SJCRH30 (cell line): ENCODE results near the gene NBEA. TPM values are rescaled to one million over a fixed set of nuclear protein-coding genes. Genes with fewer than 3 reads are reported as not detected.
A peak's percentile ranks its signal among the peaks of the same experiment; 100 is the strongest.
"Not testable (repeated sequence)": the region's sequence is repeated elsewhere in the genome, so short reads cannot be mapped to it uniquely, and the experiment has no call there.

ENCODE experiments used
- DNase-seq, 2 experiments: peaks; one replicate each; pipeline ENCODE4 v3.0.0-alpha.2; 2015 to 2020
- H3K27ac ChIP-seq: fragments of 250-450 bp; sonication (Bioruptor Pico); 2 replicates; pipeline ENCODE4 v1.5.1; 2020; ENCODE audit warnings: mild to moderate bottlenecking, moderate library complexity
- H3K27me3 ChIP-seq: fragments of 250-450 bp; sonication (Bioruptor Pico); 2 replicates; pipeline ENCODE4 v1.5.1; 2020; ENCODE audit warnings: mild to moderate bottlenecking, moderate library complexity
- H3K36me3 ChIP-seq: fragments of 250-450 bp; sonication (Bioruptor Pico); 2 replicates; pipeline ENCODE4 v1.5.1; 2020; ENCODE audit warnings: mild to moderate bottlenecking, moderate library complexity
- H3K4me1 ChIP-seq: fragments of 250-450 bp; sonication (Bioruptor Pico); 2 replicates; pipeline ENCODE4 v1.5.1; 2020; ENCODE audit warnings: mild to moderate bottlenecking, moderate library complexity
- H3K4me3 ChIP-seq: fragments of 250-450 bp; sonication (Bioruptor Pico); 2 replicates; pipeline ENCODE4 v1.5.1; 2020; ENCODE audit warnings: mild to moderate bottlenecking, moderate library complexity
- H3K9me3 ChIP-seq: fragments of 250-450 bp; sonication (Bioruptor Pico); replicated peaks from 2 replicates; pipeline ENCODE4 v1.5.1; 2020; ENCODE audit warnings: mild to moderate bottlenecking, moderate library complexity
- total RNA-seq: library from RNA; depleted of rRNA; stranded (reverse); fragments of >200 nt; shearing (Covaris generic); gene quantifications from 2 replicates; pipeline ENCODE4 v1.2.3, GENCODE V29; 2014

The NBEA gene
- total RNA-seq, 1 experiment from 2014 or later, result 5.3 TPM

DNA sequence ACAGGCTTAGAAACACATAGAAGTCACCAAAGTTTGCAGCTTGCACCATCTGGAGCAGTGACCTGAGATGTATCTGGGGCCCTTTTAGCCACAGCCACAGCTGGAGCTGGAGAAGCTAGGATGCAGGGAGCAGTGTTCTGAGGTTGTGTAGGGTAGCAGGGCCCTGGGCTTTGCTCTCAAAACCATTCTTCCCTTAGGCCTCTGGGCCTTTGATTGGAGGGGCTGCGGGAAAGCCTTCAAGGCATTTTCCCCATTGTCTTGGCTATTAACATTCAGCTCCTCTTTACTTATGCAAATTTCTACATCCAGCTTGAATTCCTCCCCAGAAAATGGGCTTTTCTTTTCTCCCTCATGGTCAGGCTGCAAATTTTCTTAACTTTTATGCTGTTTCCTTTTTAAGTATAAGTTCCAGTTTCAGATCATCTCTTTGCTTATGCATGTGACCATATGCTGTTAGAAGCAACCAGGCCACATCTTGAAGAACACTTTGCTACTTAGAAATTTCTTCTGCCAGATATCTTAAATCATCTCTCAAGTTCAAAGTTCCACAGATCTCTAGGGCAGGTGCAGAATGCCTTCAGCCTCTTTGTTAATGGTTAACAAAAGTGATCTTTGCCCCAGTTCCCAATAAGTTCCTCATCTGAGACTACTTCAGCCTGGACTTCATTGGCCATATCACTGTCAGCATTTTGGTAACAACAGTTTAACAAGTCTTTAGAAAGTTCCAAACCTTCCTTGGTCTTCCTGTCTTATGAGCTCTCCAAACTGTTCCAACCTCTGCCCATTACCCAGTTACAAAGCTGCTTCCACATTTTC lies 48.5 kb downstream of the NBEA start:
- H3K9me3 ChIP-seq, result 0 out of 2 replicates have a peak, but pooled peaks cover 3% of the 10 kb centered on the region
- H3K36me3 ChIP-seq, result no peaks in the 10 kb centered on the region
- no peak overlapping the region for H3K4me3 ChIP-seq
- no peaks in the 10 kb centered on the region for H3K4me1 ChIP-seq
- no peak for DNase-seq
- H3K27me3 ChIP-seq, result no peaks in the 10 kb centered on the region
- no peak overlapping the region for H3K27ac ChIP-seq

DNA sequence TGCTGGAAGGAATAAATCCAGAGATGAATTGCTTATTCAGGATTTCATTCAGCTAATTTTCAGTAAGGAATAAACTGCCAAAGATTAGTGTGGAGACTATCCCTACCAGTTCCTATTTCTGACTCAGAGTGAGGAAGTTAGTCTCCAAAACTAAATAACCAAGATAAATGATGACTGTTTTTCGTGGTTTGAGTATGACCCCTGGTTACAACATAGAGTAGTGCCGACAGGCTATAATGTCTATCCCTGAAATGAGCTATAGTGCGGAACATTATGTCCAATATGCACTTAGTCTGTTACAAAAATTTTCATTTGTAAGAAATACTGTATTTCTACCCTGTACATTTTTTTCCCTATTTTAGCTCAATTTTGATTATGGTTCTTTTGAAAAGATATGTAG lies 51.4 kb downstream of the NBEA start:
- Histone ChIP-seq H3K27me3 (no peaks in the 10 kb centered on the region), H3K9me3 (0 out of 2 replicates have a peak, but pooled peaks cover 3% of the 10 kb centered on the region), H3K27ac (no peak overlapping the region), H3K36me3 (no peaks in the 10 kb centered on the region), H3K4me3 (no peak overlapping the region), H3K4me1 (no peaks in the 10 kb centered on the region)
- DNase-seq, result no peak

- not testable (repeated sequence) for H3K4me1 ChIP-seq, H3K4me3 ChIP-seq, H3K27me3 ChIP-seq, H3K27ac ChIP-seq, H3K36me3 ChIP-seq, DNase-seq, H3K9me3 ChIP-seq
These were observed 61.7 kb downstream of the NBEA start for GRCh38 chr13:35003734-35004133.

- Histone ChIP-seq H3K36me3 (no peaks in the 10 kb centered on the region), H3K9me3 (no peaks in the 10 kb centered on the region), H3K27me3 (no peaks in the 10 kb centered on the region), H3K4me3 (no peak overlapping the region), H3K27ac (no peak overlapping the region), H3K4me1 (no peaks in the 10 kb centered on the region)
- no peak for DNase-seq
These were observed 63.0 kb downstream of the NBEA start for GRCh38 chr13:35005051-35005450.

GRCh38 chr13:35014606-35015213 lies 72.6 kb downstream of the NBEA start:
- Histone ChIP-seq H3K27me3 (no peaks in the 10 kb centered on the region), H3K27ac (no peak overlapping the region), H3K9me3 (no peaks in the 10 kb centered on the region), H3K36me3 (no peaks in the 10 kb centered on the region), H3K4me1 (no peaks in the 10 kb centered on the region), H3K4me3 (no peak overlapping the region)
- no peak for DNase-seq

- no peaks in the 10 kb centered on the region for H3K4me1 ChIP-seq
- no peaks in the 10 kb centered on the region for H3K9me3 ChIP-seq
- no peak overlapping the region for H3K4me3 ChIP-seq
- DNase-seq, result no peak
- no peaks in the 10 kb centered on the region for H3K27me3 ChIP-seq
- H3K27ac ChIP-seq, result no peak overlapping the region
- H3K36me3 ChIP-seq, result no peaks in the 10 kb centered on the region
These were observed 74.5 kb downstream of the NBEA start for GRCh38 chr13:35016362-35017112.

DNA sequence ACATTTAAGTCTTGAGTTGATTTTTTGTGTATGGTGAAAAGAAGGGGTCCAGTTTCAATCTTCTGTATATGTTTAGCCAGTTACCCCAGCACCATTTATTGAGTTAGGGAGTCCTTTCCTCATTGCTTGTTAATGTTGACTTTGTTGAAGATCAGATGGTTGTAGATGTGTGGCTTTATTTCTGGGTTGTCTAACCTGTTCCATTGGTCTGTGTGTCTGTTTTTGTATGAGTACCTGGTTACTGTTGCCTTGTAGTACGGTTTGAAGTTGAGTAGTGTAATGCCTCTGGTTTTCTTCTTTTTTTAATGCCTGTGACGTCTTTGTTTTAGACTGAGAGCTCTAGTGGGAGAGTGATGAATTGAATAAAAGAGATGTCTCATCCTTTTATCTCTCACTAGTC lies 83.2 kb downstream of the NBEA start:
- no peak overlapping the region for H3K27ac ChIP-seq
- H3K9me3 ChIP-seq, result no peaks in the 10 kb centered on the region
- H3K4me1 ChIP-seq, result no peaks in the 10 kb centered on the region
- no peak overlapping the region for H3K4me3 ChIP-seq
- no peaks in the 10 kb centered on the region for H3K36me3 ChIP-seq
- no peaks in the 10 kb centered on the region for H3K27me3 ChIP-seq
- DNase-seq, result no peak

- no peaks in the 10 kb centered on the region for H3K36me3 ChIP-seq
- H3K27me3 ChIP-seq, result no peaks in the 10 kb centered on the region
- no peak overlapping the region for H3K4me3 ChIP-seq
- H3K4me1 ChIP-seq, result no peaks in the 10 kb centered on the region
- no peak for DNase-seq
- H3K27ac ChIP-seq, result no peak overlapping the region
- no peaks in the 10 kb centered on the region; the same call in 1 of the 2 replicates for H3K9me3 ChIP-seq
These were observed 86.3 kb downstream of the NBEA start for GRCh38 chr13:35028338-35028867.

DNA sequence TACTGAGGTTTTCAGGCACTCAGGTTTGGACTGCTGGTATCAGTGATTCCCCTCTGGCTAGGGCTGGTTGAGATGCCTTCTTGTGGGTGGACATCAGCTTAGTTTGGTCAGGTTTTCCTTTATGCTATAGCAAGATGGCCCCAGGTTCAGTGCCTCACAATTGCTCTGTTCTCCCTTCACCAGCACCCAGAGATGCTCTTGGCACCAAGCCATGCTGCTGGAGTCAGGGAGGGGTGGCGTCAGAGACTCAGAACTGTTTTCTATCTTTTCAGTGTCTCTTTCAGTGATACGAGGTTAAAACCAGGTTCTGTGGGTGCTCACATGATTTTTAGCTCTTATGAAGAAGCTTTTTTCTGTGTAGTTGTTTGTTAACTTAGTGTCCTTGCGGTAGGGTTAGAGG lies 96.9 kb downstream of the NBEA start:
- Histone ChIP-seq H3K27me3 (no peaks in the 10 kb centered on the region), H3K4me3 (no peak overlapping the region), H3K27ac (no peak overlapping the region), H3K4me1 (no peaks in the 10 kb centered on the region), H3K9me3 (no peaks in the 10 kb centered on the region), H3K36me3 (no peaks in the 10 kb centered on the region)
- DNase-seq, result no peak

- H3K9me3 ChIP-seq, result no peaks in the 10 kb centered on the region
- DNase-seq, result no peak
- no peak overlapping the region for H3K27ac ChIP-seq
- no peaks in the 10 kb centered on the region for H3K36me3 ChIP-seq
- no peaks in the 10 kb centered on the region for H3K4me1 ChIP-seq
- H3K4me3 ChIP-seq, result no peak overlapping the region
- no peaks in the 10 kb centered on the region for H3K27me3 ChIP-seq
These were observed 104.5 kb downstream of the NBEA start for GRCh38 chr13:35046587-35046986.

DNA sequence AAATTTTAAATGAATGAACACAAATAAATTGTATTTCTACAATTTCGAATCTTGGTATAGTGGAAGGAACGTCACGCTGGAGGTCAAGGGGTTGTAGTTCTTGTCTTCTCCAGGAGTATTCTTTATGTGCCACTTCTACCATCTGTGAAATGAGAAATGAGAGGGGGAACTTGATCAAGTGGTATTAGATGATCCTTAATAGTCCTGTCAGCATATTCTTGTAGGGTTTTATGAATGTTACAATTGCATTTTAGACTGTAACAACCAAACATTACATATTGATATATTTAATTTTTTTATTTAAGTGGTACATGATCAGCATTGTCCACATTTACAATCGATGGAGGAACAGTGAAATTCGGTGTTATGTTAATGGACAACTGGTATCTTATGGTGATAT lies 113.6 kb downstream of the NBEA start:
- Histone ChIP-seq H3K27ac (no peak overlapping the region), H3K4me1 (no peaks in the 10 kb centered on the region), H3K27me3 (no peaks in the 10 kb centered on the region), H3K9me3 (no peaks in the 10 kb centered on the region; the same call in 1 of the 2 replicates), H3K4me3 (no peak overlapping the region), H3K36me3 (no peaks in the 10 kb centered on the region)
- no peak for DNase-seq

DNA sequence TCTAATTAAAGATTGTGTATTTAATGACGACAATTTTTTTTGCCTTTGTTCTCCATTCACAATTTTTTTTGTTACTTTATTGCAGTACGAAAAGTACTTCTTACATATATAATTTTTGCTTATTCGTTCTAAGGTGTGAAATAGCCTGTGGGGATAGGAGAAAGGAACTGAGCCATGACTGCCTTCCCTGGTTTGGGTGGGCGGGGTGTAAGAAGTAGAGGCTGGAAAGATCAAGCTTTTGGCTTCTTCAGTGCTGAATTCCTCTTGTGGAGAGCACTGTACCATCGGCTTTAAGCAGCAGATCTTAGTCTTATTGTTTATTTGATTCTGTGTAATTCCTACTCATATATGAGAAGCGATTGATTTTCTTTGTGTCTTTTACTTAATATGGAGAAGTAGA lies 115.8 kb downstream of the NBEA start:
- H3K27me3 ChIP-seq, result no peaks in the 10 kb centered on the region
- H3K36me3 ChIP-seq, result no peaks in the 10 kb centered on the region
- no peaks in the 10 kb centered on the region; the same call in 1 of the 2 replicates for H3K9me3 ChIP-seq
- H3K4me3 ChIP-seq, result no peak overlapping the region
- no peak overlapping the region for H3K27ac ChIP-seq
- no peak for DNase-seq
- no peaks in the 10 kb centered on the region for H3K4me1 ChIP-seq

GRCh38 chr13:35058585-35058984 lies 116.5 kb downstream of the NBEA start:
- H3K4me3 ChIP-seq, H3K9me3 ChIP-seq, DNase-seq, H3K36me3 ChIP-seq, H3K27ac ChIP-seq, H3K4me1 ChIP-seq, H3K27me3 ChIP-seq: not testable (repeated sequence)

- Histone ChIP-seq H3K4me3 (peak overlapping the region; percentile 1; the same call in 1 of the 2 replicates), H3K27me3 (no peaks in the 10 kb centered on the region), H3K9me3 (0 out of 2 replicates have a peak, but pooled peaks cover 5% of the 10 kb centered on the region), H3K27ac (peak overlapping the region; percentile 71), H3K4me1 (peaks cover 14% of the 10 kb centered on the region), H3K36me3 (no peaks in the 10 kb centered on the region)
- peak; percentile 25 to 84 for DNase-seq
These were observed 144.6 kb downstream of the NBEA start for GRCh38 chr13:35086667-35087066.

DNA sequence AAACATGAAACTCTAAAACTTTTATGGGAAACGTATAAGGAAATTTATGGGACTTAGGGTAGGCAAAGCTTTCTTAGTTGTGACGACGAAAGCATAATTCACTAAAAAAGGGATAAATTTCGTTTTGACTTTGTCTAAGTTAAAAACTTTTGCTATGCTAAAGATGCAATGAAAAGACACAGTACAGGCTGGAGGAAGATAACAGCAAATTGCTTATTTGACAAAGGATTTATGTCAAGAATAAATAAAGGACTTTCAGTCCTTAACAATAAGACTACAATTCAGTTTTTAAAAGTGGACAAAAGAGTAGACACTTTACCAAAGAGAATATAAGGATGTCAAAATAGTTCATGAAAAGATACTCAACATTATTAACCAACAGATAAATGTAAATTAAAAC lies 150.2 kb downstream of the NBEA start:
- Histone ChIP-seq H3K9me3 (no peaks in the 10 kb centered on the region), H3K27me3 (no peaks in the 10 kb centered on the region), H3K27ac (no peak overlapping the region), H3K36me3 (no peaks in the 10 kb centered on the region), H3K4me3 (no peak overlapping the region), H3K4me1 (peaks cover 4% of the 10 kb centered on the region)
- DNase-seq, result no peak
